GM18505 (cell line): Measurements from ENCODE around the gene DPP6.

ENCODE experiments used
- ATAC-seq: cut with Tn5 transposase; IDR thresholded peaks from one replicate; pipeline ENCODE4 v1.9.1; 2021; ENCODE audit not compliant: unreplicated experiment
- POLR2A ChIP-seq: IDR thresholded peaks from 4 replicates; pipeline ENCODE4 v1.6.1; 2011; ENCODE audit warnings: borderline replicate concordance; ENCODE audit not compliant: insufficient read depth, insufficient read length; ENCODE audit errors: extremely low read depth

DPP6 gene

GRCh38 chr7:154380771-154381170, 328.6 kb downstream of the DPP6 start:
- no peak for TF ChIP-seq POLR2A
- no peak for ATAC-seq

- no peak for ATAC-seq
- no peak for TF ChIP-seq POLR2A
These were observed 330.8 kb downstream of the DPP6 start for GRCh38 chr7:154383045-154383444.

DNA sequence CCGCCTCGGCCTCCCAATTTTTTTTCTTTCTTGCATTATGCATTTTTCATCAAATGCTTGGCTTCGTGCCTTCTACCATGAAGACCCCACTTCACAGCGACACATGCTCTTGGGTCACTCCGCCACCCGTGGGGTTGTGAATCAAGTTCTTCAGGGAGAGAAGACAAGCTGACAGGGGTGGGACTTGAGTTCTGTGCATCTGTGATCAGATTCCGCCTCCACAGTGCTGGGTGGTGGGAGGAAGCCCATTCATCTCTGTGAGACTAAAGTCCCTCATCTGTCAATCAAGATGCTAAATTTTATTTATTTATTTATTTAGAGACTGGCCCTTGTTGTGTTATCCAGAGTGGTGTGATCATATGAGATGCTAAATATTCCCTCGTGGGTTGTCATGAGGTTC, 333.0 kb downstream of the DPP6 start:
- TF ChIP-seq POLR2A = no peak
- ATAC-seq = no peak

- TF ChIP-seq POLR2A = no peak
These were observed 335.1 kb downstream of the DPP6 start for GRCh38 chr7:154387252-154387651.

GRCh38 chr7:154388412-154388811, 336.2 kb downstream of the DPP6 start:
- ATAC-seq = no peak
- TF ChIP-seq POLR2A = no peak

More at GRCh38 chr7:154387252-154387651, 335.1 kb downstream of the DPP6 start:
- ATAC-seq = no peak

- no peak for TF ChIP-seq POLR2A
- ATAC-seq = no peak
These were observed 336.8 kb downstream of the DPP6 start for GRCh38 chr7:154388999-154389398.

GRCh38 chr7:154390961-154391360, 338.8 kb downstream of the DPP6 start:
- no peak for TF ChIP-seq POLR2A
- no peak for ATAC-seq

- ATAC-seq = no peak
- no peak for TF ChIP-seq POLR2A
These were observed 342.6 kb downstream of the DPP6 start for GRCh38 chr7:154394804-154395203.

DNA sequence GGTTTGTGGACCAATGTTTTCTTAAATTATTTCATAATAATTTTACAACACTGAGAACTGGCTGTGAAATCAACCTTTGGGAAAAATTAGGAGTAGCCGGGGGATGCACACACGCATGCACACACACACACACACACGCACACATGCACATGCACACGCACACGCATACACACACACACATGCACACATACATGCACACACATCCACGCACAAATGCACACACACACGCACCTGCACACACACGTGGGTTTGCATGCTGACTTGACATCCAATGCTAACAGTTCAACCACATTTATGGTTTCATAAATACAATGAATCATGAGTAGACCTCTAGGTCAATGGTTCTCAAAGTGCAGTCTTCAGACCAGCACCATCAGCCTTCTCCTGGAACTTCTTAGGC, 354.1 kb downstream of the DPP6 start:
- TF ChIP-seq POLR2A = no peak
- ATAC-seq = no peak

GRCh38 chr7:154409703-154410311, 357.6 kb downstream of the DPP6 start:
- no peak for TF ChIP-seq POLR2A
- no peak for ATAC-seq

- ATAC-seq = no peak
- no peak for TF ChIP-seq POLR2A
These were observed 359.9 kb downstream of the DPP6 start for GRCh38 chr7:154412105-154412504.

GRCh38 chr7:154415709-154416399, 363.7 kb downstream of the DPP6 start:
- no peak for TF ChIP-seq POLR2A
- no peak for ATAC-seq

GRCh38 chr7:154416714-154417113, 364.5 kb downstream of the DPP6 start:
- no peak for TF ChIP-seq POLR2A

GRCh38 chr7:154419344-154419743, 367.1 kb downstream of the DPP6 start:
- no peak for ATAC-seq
- TF ChIP-seq POLR2A = no peak

More at GRCh38 chr7:154416714-154417113, 364.5 kb downstream of the DPP6 start:
- ATAC-seq = no peak
